Measurements from ENCODE around the gene ARHGAP18.

GRCh38 chr6:129719692-129720091 lies 9.7 kb upstream of the ARHGAP18 start:
- no peak for TF ChIP-seq POLR2A (IDR thresholded peaks at IDR 0.05; ENCODE audit: low read depth, low read length)
- no peak for TF ChIP-seq POLR2AphosphoS5 (IDR thresholded peaks at IDR 0.05; ENCODE audit: low read depth, low read length)
- no peak for TF ChIP-seq TAF1 (IDR thresholded peaks at IDR 0.05; ENCODE audit: borderline replicate concordance, low read depth, low read length)

Measured in GM12892 (cell line).